K562 (cell line): ENCODE data around the gene MAP4K1. TPM values are rescaled to one million over a fixed set of nuclear protein-coding genes. Genes with fewer than 3 reads are reported as not detected.

ENCODE experiments used
- ATAC-seq: fragments of 200-7000 bp; cut with Tn5 transposase; 3 replicates; pipeline ENCODE4 v1.9.1; 2020; ENCODE audit warnings: moderate library complexity
- BruUV-seq: library from RNA; stranded (reverse); fragments of 400-500 nt; replicated peaks from 2 replicates; lab custom pipeline; 2021; lab: Mats Ljungman, UMichigan
- CTCF ChIA-PET: fragments of 300-600 bp; formaldehyde crosslinking; extraction: SDS; loops from one replicate; lab custom pipeline; 2021; ENCODE audit warnings: low intra/inter-chr PET ratio; lab: Yijun Ruan, JAX
- POLR2A ChIA-PET: fragments of 300-600, 350-650 bp; sonication (Branson Sonifier 250); formaldehyde crosslinking; extraction: SDS; loops from one replicate; lab custom pipeline; 2021; ENCODE audit warnings: antibody characterized with exemption, inconsistent platforms; lab: Yijun Ruan, JAX
- DNase-seq, 4 experiments: peaks; one replicate each; pipeline versions ENCODE4 v3.0.0 to v3.0.0-alpha.2; 2011 to 2018; ENCODE audit warnings: low spot score in 3 of 4, mixed read lengths in 3 of 4; ENCODE audit errors: extremely low read depth in 1 of 4
- FAIRE-seq: peaks from 2 replicates; lab custom pipeline; 2011; peaks lifted over from hg19 to GRCh38; lab: Jason Lieb, UNC
- H2AFZ ChIP-seq: 2 replicates; pipeline ENCODE4 v1.6.0; 2011; ENCODE audit warnings: low read depth, low read length, control low read depth, inconsistent platforms
- H3K27ac ChIP-seq: fragments of 200-600 bp; 3 replicates; pipeline ENCODE4 v1.8.0; 2011; ENCODE audit warnings: low read depth, mild to moderate bottlenecking, control low read depth, inconsistent platforms, low read length, moderate library complexity, mixed read lengths; ENCODE audit errors: extremely low read depth
- H3K27me3 ChIP-seq, 2 experiments: fragments of 300-600 bp in 1 of 2; 2 replicates in 1 of 2; 3 replicates in 1 of 2; pipeline versions ENCODE4 v1.6.0 to v1.8.0; 2011; ENCODE audit warnings: inconsistent platforms in 2 of 2, low read length in 2 of 2, mild to moderate bottlenecking in 1 of 2, mixed read lengths in 1 of 2, moderate library complexity in 1 of 2; ENCODE audit not compliant: control insufficient read depth in 2 of 2, insufficient read depth in 2 of 2
- H3K36me3 ChIP-seq: fragments of 300-600 bp; 3 replicates; pipeline ENCODE4 v1.8.0; 2011; ENCODE audit warnings: mild to moderate bottlenecking, low read length, inconsistent platforms; ENCODE audit not compliant: control insufficient read depth, insufficient read depth
- H3K4me1 ChIP-seq, 2 experiments: fragments of 200-600 bp in 1 of 2; replicated peaks in 1 of 2; 2 replicates in 1 of 2; 3 replicates in 1 of 2; pipeline versions ENCODE4 v1.5.1 to v1.8.0; 2011; ENCODE audit warnings: inconsistent platforms in 2 of 2, low read length in 2 of 2, mild to moderate bottlenecking in 1 of 2, mixed read lengths in 1 of 2, moderate library complexity in 1 of 2; ENCODE audit not compliant: control insufficient read depth in 2 of 2, insufficient read depth in 2 of 2
- H3K4me2 ChIP-seq: 2 replicates; pipeline ENCODE4 v1.6.1; 2011; ENCODE audit warnings: low read length, control low read depth, inconsistent platforms, mixed read lengths; ENCODE audit not compliant: insufficient read depth
- H3K4me3 ChIP-seq: fragments of 200-600 bp; sonication (generic), shearing (Covaris generic); 2 replicates; pipeline ENCODE4 v1.5.1; 2016; ENCODE audit warnings: control low read depth, inconsistent platforms
- H3K79me2 ChIP-seq: fragments of 200-600 bp; 3 replicates; pipeline ENCODE4 v1.8.0; 2011; ENCODE audit warnings: low read length, inconsistent platforms; ENCODE audit not compliant: control insufficient read depth, insufficient read depth
- H3K9ac ChIP-seq, 2 experiments: 2 replicates each; pipeline versions ENCODE4 v1.6.0 to v1.6.1; 2011; ENCODE audit warnings: low read depth in 2 of 2, low read length in 2 of 2, control low read depth in 1 of 2, inconsistent platforms in 1 of 2, mild to moderate bottlenecking in 1 of 2, mixed read lengths in 1 of 2; ENCODE audit not compliant: insufficient read depth in 1 of 2
- H3K9me1 ChIP-seq: one replicate; pipeline ENCODE4 v1.6.0; 2011; ENCODE audit warnings: inconsistent platforms, mild to moderate bottlenecking, low read length, moderate library complexity; ENCODE audit not compliant: control insufficient read depth, insufficient read depth
- H3K9me3 ChIP-seq: replicated peaks from 2 replicates; pipeline ENCODE4 v1.5.1; 2011; ENCODE audit warnings: low read depth, low read length, inconsistent platforms; ENCODE audit not compliant: control insufficient read depth, insufficient read depth
- H4K20me1 ChIP-seq: replicated peaks from 2 replicates; pipeline ENCODE4 v1.6.1; 2011; ENCODE audit warnings: low read length, inconsistent platforms, mixed read lengths; ENCODE audit not compliant: control insufficient read depth, insufficient read depth
- HDAC2 ChIP-seq: fragments of 450-650 bp; IDR thresholded peaks from 2 replicates; pipeline ENCODE4 v1.6.1; 2016; ENCODE audit warnings: mild to moderate bottlenecking
- KDM4B ChIP-seq, 2 experiments: fragments of 450-650 bp in 1 of 2; sonication (generic) in 1 of 2; IDR thresholded peaks; 2 replicates each; pipeline ENCODE4 v1.6.1; 2016 to 2017; ENCODE audit warnings: borderline replicate concordance in 2 of 2, antibody characterized with exemption in 1 of 2, low read depth in 1 of 2, mild to moderate bottlenecking in 1 of 2
- PHF21A ChIP-seq: fragments of 450-650 bp; IDR thresholded peaks from 2 replicates; pipeline ENCODE4 v1.6.1; 2017; ENCODE audit warnings: low read depth, borderline replicate concordance
- POLR2A ChIP-seq: fragments of 450-650 bp; conservative IDR thresholded peaks from 2 replicates; pipeline ENCODE4 v1.6.1; 2016
- POLR2G ChIP-seq: fragments of 200-400 bp; formaldehyde crosslinking; IDR thresholded peaks from 2 replicates; pipeline ENCODE4 v1.6.1; 2017; ENCODE audit warnings: low read depth, mild to moderate bottlenecking, antibody characterized with exemption, low read length, moderate library complexity
- PRPF4 ChIP-seq: fragments of 200-400 bp; formaldehyde crosslinking; IDR thresholded peaks from one replicate; pipeline ENCODE4 v1.6.1; 2017; ENCODE audit warnings: low read length, low read depth, mild to moderate bottlenecking; ENCODE audit not compliant: insufficient read depth, poor library complexity, severe bottlenecking
- PTRF ChIP-seq: fragments of 450-650 bp; IDR thresholded peaks from 2 replicates; pipeline ENCODE4 v1.6.1; 2016; ENCODE audit warnings: mild to moderate bottlenecking, missing genetic modification characterization, missing compliant biosample characterization
- RBM14 ChIP-seq: fragments of 200-400 bp; formaldehyde crosslinking; IDR thresholded peaks from 2 replicates; pipeline ENCODE4 v1.6.1; 2018; ENCODE audit warnings: low read depth, mild to moderate bottlenecking, low read length, moderate library complexity, borderline replicate concordance; ENCODE audit not compliant: insufficient read depth
- ZNF316 ChIP-seq: fragments of 450-650 bp; IDR thresholded peaks from 2 replicates; pipeline ENCODE4 v1.6.1; 2016
- ZNF431 ChIP-seq: sonication (generic); formaldehyde crosslinking; IDR thresholded peaks from 2 replicates; pipeline ENCODE4 v1.8.0; 2022; ENCODE audit warnings: mild to moderate bottlenecking, missing genetic modification reagents
- WGBS: fragments of 100-300 bp; shearing (Covaris generic); methylation state at CpG from one replicate; pipeline ENCODE4 v1.1.6; 2016; ENCODE audit warnings: low coverage, mixed read lengths; ENCODE audit not compliant: insufficient coverage; ENCODE audit errors: missing lambda C conversion rate; 5-methylcytosine and 5-hydroxymethylcytosine counted together
- in situ Hi-C: fragments of 300-500 bp; cut with MboI; formaldehyde crosslinking; loops from 4 replicates; pipeline ENCODE4 v1.15.0; 2018; ENCODE audit warnings: inconsistent platforms, mixed read lengths
- intact Hi-C: fragments of 100-400 bp; cut with micrococcal nuclease; formaldehyde crosslinking; loops from 2 replicates; pipeline ENCODE4 v1.14.2; 2022
- polyA plus RNA-seq, 8 experiments: library from polyadenylated mRNA; depleted of rRNA in 4 of 8; stranded (reverse) in 5 of 8; unstranded in 3 of 8; fragments of >200 nt; fragmentation: Nextera tagmentation in 2 of 8; fragmentation: Illumina TruSeq in 1 of 8; extraction: Ambion mirVana in 2 of 8; extraction: Trizol in 1 of 8; gene quantifications; 2 replicates each; pipeline versions ENCODE4 v1.2.1 to v1.2.3, GENCODE V29; 2011 to 2014; ENCODE audit warnings: inconsistent platforms in 1 of 8, missing spikeins in 1 of 8
- total RNA-seq, 7 experiments: library from RNA; depleted of rRNA in 6 of 7; stranded (reverse); fragments of >200 nt in 6 of 7; fragmentation: Illumina TruSeq in 2 of 7; extraction: Trizol in 2 of 7; gene quantifications; 2 replicates each; pipeline versions ENCODE4 v1.2.1 to v1.2.3, GENCODE V29; 2011 to 2021; ENCODE audit warnings: low replicate concordance in 1 of 7

MAP4K1 gene
- total and polyA plus RNA-seq, 9 of the 15 experiments (the other 6 are each of a cell fraction or from before 2014, with no cell fraction given) = 0.14 to 3.2 (median 0.73) TPM; not detected in 1

DNA sequence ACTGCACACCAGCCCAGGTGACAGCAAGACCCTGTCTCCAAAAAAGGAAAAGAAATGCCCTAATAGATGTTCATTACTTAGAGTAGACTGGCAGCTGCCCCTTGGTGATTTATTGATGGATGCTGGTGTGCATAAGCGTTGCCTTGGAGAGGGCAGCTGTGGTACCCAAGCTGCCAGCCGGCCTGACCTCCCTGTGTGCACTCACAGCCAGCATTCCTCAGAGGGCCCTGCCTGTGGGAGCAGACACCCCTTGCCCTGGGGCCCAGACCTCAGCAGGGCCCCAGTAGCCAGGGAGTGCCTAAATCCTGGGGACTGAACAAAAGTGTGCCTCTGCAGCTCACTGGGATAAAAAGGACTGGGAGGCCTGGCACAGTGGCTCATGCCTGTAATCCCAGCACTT lies 21.9 kb upstream of the MAP4K1 start:
- H3K27ac ChIP-seq = no peak overlapping the region
- WGBS = 100% methylated on average over 2 of the region's 2 CpGs
- intact Hi-C loops = loop anchor here (5.0 to 10.0 kb wide), 2 partner anchors 38 to 125 kb away; no protein-coding TSS in a partner anchor
- POLR2A ChIA-PET = interaction anchor here (0.7 to 0.9 kb wide), 3 partner anchors 9 to 208 kb away, joined by 3 to 4 read pairs (median 4); no protein-coding TSS in a partner anchor
- H3K9ac ChIP-seq = peak overlapping the region in 1 of 2 experiments; percentile 43; a peak in 2 of 4 replicates
- in situ Hi-C loops = no loop called here
- H3K79me2 ChIP-seq = no peaks in the 10 kb centered on the region
- H3K36me3 ChIP-seq = peaks cover 34% of the 10 kb centered on the region
- peaks cover 14 to 37% of the 10 kb centered on the region in 2 experiments; a peak in 4 of 5 replicates for H3K4me1 ChIP-seq
- H3K9me1 ChIP-seq = no peaks in the 10 kb centered on the region
- no TSS peak for BruUV-seq
- H3K4me2 ChIP-seq = no peak overlapping the region
- CTCF ChIA-PET = no interaction called here
- no peak for FAIRE-seq
- no peak overlapping the region for H2AFZ ChIP-seq
- no peaks in the 10 kb centered on the region for H4K20me1 ChIP-seq
- H3K4me3 ChIP-seq = no peak overlapping the region
- no peak for ATAC-seq
- DNase-seq = no peak
- H3K27me3 ChIP-seq = no peaks in the 10 kb centered on the region
- no peaks in the 10 kb centered on the region for H3K9me3 ChIP-seq
- TF ChIP-seq POLR2G (peak; percentile 59), PTRF (tag) (no peak)

DNA sequence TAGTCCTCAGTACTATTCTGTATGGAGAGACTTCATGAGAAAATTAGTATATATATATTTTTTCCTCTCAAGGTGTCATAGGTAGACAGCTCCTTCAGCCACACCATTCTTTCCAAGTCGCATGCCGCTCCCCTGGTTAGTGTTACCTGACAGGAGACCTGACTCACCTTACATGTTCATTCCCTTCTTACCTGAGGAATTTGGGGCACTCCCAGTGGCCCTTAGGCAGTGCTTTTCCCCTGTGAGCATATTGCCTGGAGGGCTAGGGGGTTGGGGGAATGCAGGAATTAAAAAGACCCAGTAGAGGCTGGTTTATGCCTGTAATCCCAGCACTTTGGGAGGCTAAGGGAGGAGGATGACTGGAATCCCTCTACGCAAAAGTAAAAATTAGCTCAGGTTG lies 20.7 kb upstream of the MAP4K1 start:
- WGBS = 97% methylated on average over 3 of the region's 3 CpGs
- H3K9ac ChIP-seq = 0 out of 4 replicates have a peak overlapping the region, but pooled peaks of 1 of the 2 experiments have one; percentile 19
- H3K9me3 ChIP-seq = no peaks in the 10 kb centered on the region
- TF ChIP-seq ZNF316 (no peak), RBM14 (no peak), PRPF4 (no peak), ZNF431 (CRISPR knock-in tag) (no peak), HDAC2 (no peak), KDM4B (IDR thresholded peaks at IDR 0.05; ENCODE audit: borderline replicate concordance in 2 of 2, low read depth in 1 of 2) (no peak), POLR2A (peak; percentile 30; the same call in 1 of the 2 replicates), PHF21A (no peak), PTRF (tag) (no peak)
- TF ChIP-seq, all 486 proteins: peak for 1
- FAIRE-seq = no peak
- in situ Hi-C loops (no loop called here), intact Hi-C loops (loop anchor here (5.0 to 10.0 kb wide), 2 partner anchors 39 to 124 kb away; no protein-coding TSS in a partner anchor)
- Histone ChIP-seq H3K27me3 (no peaks in the 10 kb centered on the region), H4K20me1 (no peaks in the 10 kb centered on the region), H3K79me2 (no peaks in the 10 kb centered on the region), H3K27ac (no peak overlapping the region), H3K4me2 (no peak overlapping the region), H3K4me1 (peaks cover 14 to 38% of the 10 kb centered on the region in 2 experiments; a peak in 4 of 5 replicates), H3K36me3 (peaks cover 38% of the 10 kb centered on the region), H3K9me1 (no peaks in the 10 kb centered on the region), H3K4me3 (no peak overlapping the region), H2AFZ (no peak overlapping the region)
- no peak for DNase-seq
- ChIA-PET POLR2A (interaction anchor here (0.7 to 1.6 kb wide), 2 partner anchors 42 to 316 kb away, joined by 3 to 6 read pairs; no protein-coding TSS in a partner anchor), CTCF (no interaction called here)
- no peak for ATAC-seq
- BruUV-seq = TSS peak; percentile 23
